Measurements from ENCODE around the gene RAC3.

- TF ChIP-seq POLR2A (IDR thresholded peaks at IDR 0.05; ENCODE audit: low read depth) = no peak
- TF ChIP-seq CTCF (IDR thresholded peaks at IDR 0.05) = no peak
- TF ChIP-seq POLR2AphosphoS5 (IDR thresholded peaks at IDR 0.05) = peak; percentile 5 to 28
- TF ChIP-seq EP300 (IDR thresholded peaks at IDR 0.05) = no peak
Observed at GRCh38 chr17:81991684-81992305, 39.7 kb upstream of the RAC3 start.

All from esophagus muscularis mucosa (tissue), 4 donors.